PC-9 (cell line): ENCODE measurements around the gene KDM4B. TPM values are rescaled to one million over a fixed set of nuclear protein-coding genes. Genes with fewer than 3 reads are reported as not detected.

Experiments
- BruUV-seq: library from RNA; stranded (reverse); fragments of 400-500 nt; replicated peaks from 2 replicates; lab custom pipeline; 2021; lab: Mats Ljungman, UMichigan
- CTCF ChIA-PET: fragments of 300-600 bp; sonication (Branson Sonifier 250); formaldehyde crosslinking; loops from one replicate; lab custom pipeline; 2022; ENCODE audit warnings: antibody characterized with exemption; lab: Charles Lee
- POLR2A ChIA-PET: fragments of 300-600 bp; sonication (Branson Sonifier 250); formaldehyde crosslinking; loops from one replicate; lab custom pipeline; 2022; ENCODE audit warnings: antibody characterized with exemption; ENCODE audit not compliant: unreplicated experiment; lab: Charles Lee
- DNase-seq, 2 experiments: peaks; one replicate each; pipeline versions ENCODE4 v3.0.0 to v3.0.0-alpha.2; 2015 to 2022; ENCODE audit warnings: mixed read lengths in 1 of 2
- H2AFZ ChIP-seq: fragments of 200-600 bp; sonication (generic); 2 replicates; pipeline ENCODE4 v1.8.1; 2017; ENCODE audit warnings: antibody characterized with exemption
- H3F3A ChIP-seq: fragments of 200-600 bp; sonication (generic); 2 replicates; pipeline ENCODE4 v1.8.1; 2017; ENCODE audit warnings: antibody characterized with exemption, mild to moderate bottlenecking, low read depth; ENCODE audit not compliant: insufficient read depth
- H3K27ac ChIP-seq: fragments of 200-600 bp; sonication (generic); 2 replicates; pipeline ENCODE4 v1.6.1; 2016; ENCODE audit warnings: mixed run types
- H3K27me3 ChIP-seq: fragments of 200-600 bp; sonication (generic); 2 replicates; pipeline ENCODE4 v1.6.1; 2016; ENCODE audit warnings: low read depth, mixed run types; ENCODE audit not compliant: insufficient read depth
- H3K36me3 ChIP-seq: fragments of 200-600 bp; sonication (generic); 2 replicates; pipeline ENCODE4 v1.6.1; 2016; ENCODE audit warnings: low read depth, mixed run types
- H3K4me1 ChIP-seq: fragments of 200-600 bp; sonication (generic); replicated peaks from 2 replicates; pipeline ENCODE4 v1.6.1; 2016; ENCODE audit warnings: mixed run types; ENCODE audit not compliant: insufficient read depth
- H3K4me2 ChIP-seq: fragments of 200-600 bp; sonication (generic); 2 replicates; pipeline ENCODE4 v1.6.1; 2017; ENCODE audit warnings: mixed run types
- H3K4me3 ChIP-seq: fragments of 200-600 bp; sonication (generic); 2 replicates; pipeline ENCODE4 v1.6.1; 2016; ENCODE audit warnings: mixed run types
- H3K79me2 ChIP-seq: fragments of 200-600 bp; sonication (generic); 2 replicates; pipeline ENCODE4 v1.6.1; 2017; ENCODE audit warnings: low read depth, mixed run types
- H3K9me2 ChIP-seq: fragments of 200-600 bp; sonication (generic); 2 replicates; pipeline ENCODE4 v1.8.1; 2017; ENCODE audit warnings: mild to moderate bottlenecking; ENCODE audit not compliant: insufficient read depth
- H3K9me3 ChIP-seq: fragments of 200-600 bp; sonication (generic); 2 replicates; pipeline ENCODE4 v1.8.1; 2016; ENCODE audit warnings: low read depth; ENCODE audit not compliant: insufficient read depth
- H4K20me1 ChIP-seq: fragments of 200-600 bp; sonication (generic); 2 replicates; pipeline ENCODE4 v1.8.1; 2017; ENCODE audit not compliant: insufficient read depth
- CTCF ChIP-seq: fragments of 200-600 bp; sonication (generic); conservative IDR thresholded peaks from 2 replicates; pipeline ENCODE4 v1.6.1; 2017; ENCODE audit warnings: mixed run types, antibody characterized with exemption, mild to moderate bottlenecking, moderate library complexity
- EZH2 ChIP-seq: fragments of 200-600 bp; sonication (generic); IDR thresholded peaks from 2 replicates; pipeline ENCODE4 v1.8.0; 2017; ENCODE audit warnings: antibody characterized with exemption, low read depth
- intact Hi-C: fragments of 100-400 bp; cut with micrococcal nuclease; formaldehyde crosslinking; loops from one replicate; pipeline ENCODE4 v1.10.0; 2022; ENCODE audit not compliant: unreplicated experiment
- total RNA-seq: library from RNA; stranded (reverse); gene quantifications from 2 replicates; pipeline ENCODE4 v1.2.3, GENCODE V29; 2021

Gene KDM4B
- total RNA-seq, 1 experiment from 2014 or later: 19.5 TPM

- Histone ChIP-seq H2AFZ (no peak overlapping the region), H3K4me1 (no peaks in the 10 kb centered on the region), H4K20me1 (0 out of 2 replicates have a peak, but pooled peaks cover 2% of the 10 kb centered on the region), H3K27me3 (no peaks in the 10 kb centered on the region), H3F3A (no peaks in the 10 kb centered on the region), H3K79me2 (no peaks in the 10 kb centered on the region), H3K4me3 (no peak overlapping the region), H3K9me2 (no peaks in the 10 kb centered on the region), H3K4me2 (no peak overlapping the region), H3K9me3 (no peaks in the 10 kb centered on the region), H3K27ac (no peak overlapping the region), H3K36me3 (no peaks in the 10 kb centered on the region)
- ChIA-PET POLR2A (no interaction called here), CTCF (no interaction called here)
- no peak for DNase-seq
- intact Hi-C loops: no loop called here
- TF ChIP-seq EZH2 (no peak), CTCF (no peak)
- no TSS peak for BruUV-seq
These were observed 17.6 kb downstream of the KDM4B start for GRCh38 chr19:4986471-4986891.

- no peak overlapping the region for H3K4me2 ChIP-seq
- TF ChIP-seq CTCF (no peak), EZH2 (no peak)
- no peaks in the 10 kb centered on the region for H3K36me3 ChIP-seq
- H3K27me3 ChIP-seq: no peaks in the 10 kb centered on the region
- DNase-seq: no peak
- H3K4me1 ChIP-seq: no peaks in the 10 kb centered on the region
- no peaks in the 10 kb centered on the region for H3K9me3 ChIP-seq
- 0 out of 2 replicates have a peak, but pooled peaks cover 2% of the 10 kb centered on the region for H4K20me1 ChIP-seq
- no peak overlapping the region for H2AFZ ChIP-seq
- H3K79me2 ChIP-seq: no peaks in the 10 kb centered on the region
- POLR2A ChIA-PET: no interaction called here
- intact Hi-C loops: no loop called here
- H3K4me3 ChIP-seq: no peak overlapping the region
- no peaks in the 10 kb centered on the region for H3K9me2 ChIP-seq
- no TSS peak for BruUV-seq
- H3F3A ChIP-seq: no peaks in the 10 kb centered on the region
- no peak overlapping the region for H3K27ac ChIP-seq
- CTCF ChIA-PET: no interaction called here
These were observed 18.3 kb downstream of the KDM4B start for GRCh38 chr19:4987256-4987655.

- BruUV-seq: no TSS peak
- Histone ChIP-seq H3K27ac (no peak overlapping the region), H3K4me3 (no peak overlapping the region), H3K9me3 (no peaks in the 10 kb centered on the region), H3K9me2 (no peaks in the 10 kb centered on the region), H3K36me3 (no peaks in the 10 kb centered on the region), H2AFZ (no peak overlapping the region), H3K27me3 (no peaks in the 10 kb centered on the region), H3K4me2 (no peak overlapping the region), H3K4me1 (no peaks in the 10 kb centered on the region), H4K20me1 (0 out of 2 replicates have a peak, but pooled peaks cover 2% of the 10 kb centered on the region), H3K79me2 (no peaks in the 10 kb centered on the region), H3F3A (no peaks in the 10 kb centered on the region)
- TF ChIP-seq CTCF (no peak), EZH2 (no peak)
- POLR2A ChIA-PET: interaction anchor here (0.8 kb wide), 1 partner anchor 77 kb away, joined by 5 read pairs; no protein-coding TSS in a partner anchor
- DNase-seq: no peak
- intact Hi-C loops: no loop called here
- CTCF ChIA-PET: no interaction called here
These were observed 18.9 kb downstream of the KDM4B start for GRCh38 chr19:4987692-4988370.
